Upper lobe of left lung (tissue), 4 donors: Measurements from ENCODE around the gene SLC45A3.
"Not testable (repeated sequence)": the region's sequence is repeated elsewhere in the genome, so short reads cannot be mapped to it uniquely, and the experiment has no call there.

Experiments used
- CTCF ChIP-seq, 6 experiments: fragments of 450-650 bp in 4 of 6; fragments of 200-600 bp in 2 of 6; sonication (generic) in 2 of 6; IDR thresholded peaks; one replicate each; pipeline ENCODE4 v1.5.1; 2016 to 2019; ENCODE audit warnings: antibody characterized with exemption in 6 of 6
- POLR2A ChIP-seq, 4 donors: fragments of 450-650 bp; IDR thresholded peaks; one replicate each; pipeline ENCODE4 v1.5.1; 2016 to 2017; ENCODE audit warnings: antibody characterized with exemption in 4 of 4, mild to moderate bottlenecking in 2 of 4

DNA sequence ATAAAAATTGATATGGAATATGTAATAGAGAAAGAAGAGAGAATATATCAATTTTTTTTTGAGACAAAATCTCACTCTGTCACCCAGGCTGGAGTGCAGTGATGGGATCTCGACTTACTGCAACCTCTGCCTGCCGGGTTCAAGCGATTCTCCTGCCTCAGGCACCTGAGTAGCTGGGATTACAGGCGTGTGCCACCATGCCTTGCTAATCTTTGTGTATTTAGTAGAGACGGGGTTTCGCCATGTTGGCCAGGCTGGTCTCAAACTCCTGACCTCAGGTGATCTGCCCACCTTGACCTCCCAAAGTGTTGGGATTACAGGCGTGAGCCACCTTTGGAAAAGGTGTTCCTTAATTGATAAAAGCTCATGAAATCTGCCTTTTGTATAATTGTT is 44.2 kb downstream of the SLC45A3 start:
- not testable (repeated sequence) for TF ChIP-seq CTCF, POLR2A (IDR thresholded peaks at IDR 0.05)
